NCI-H345 treated with DMSO at 0.1 percent for 48 hours (cell line): ENCODE measurements around the gene NCR1.
"Not testable (repeated sequence)": the region's sequence is repeated elsewhere in the genome, so short reads cannot be mapped to it uniquely, and the experiment has no call there.

Experiments
- DNase-seq: peaks from one replicate; lab custom pipeline; 2025; ENCODE audit not compliant: unreplicated experiment; lab: John Stamatoyannopoulos, UW

Gene NCR1

DNA sequence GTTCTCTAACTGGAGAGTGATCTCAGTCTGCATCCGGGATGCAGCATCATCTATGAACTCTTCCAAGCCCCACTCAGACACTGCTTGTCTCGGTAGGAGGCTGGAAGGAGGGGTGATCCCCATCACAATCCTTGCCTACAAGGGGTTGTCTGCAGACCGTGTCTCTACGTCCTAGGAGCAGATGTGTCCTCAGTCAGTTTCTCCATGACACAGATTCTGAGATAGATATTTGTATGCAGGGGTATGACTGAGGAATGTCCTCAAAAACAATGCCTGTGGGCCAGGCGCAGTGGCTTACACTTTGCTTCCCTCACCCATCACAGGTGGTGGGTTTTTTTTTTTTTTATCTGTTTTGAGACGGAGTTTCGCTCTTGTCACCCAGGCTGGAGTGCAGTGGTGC is 871 bp downstream of the NCR1 start:
- DNase-seq, result no peak

DNA sequence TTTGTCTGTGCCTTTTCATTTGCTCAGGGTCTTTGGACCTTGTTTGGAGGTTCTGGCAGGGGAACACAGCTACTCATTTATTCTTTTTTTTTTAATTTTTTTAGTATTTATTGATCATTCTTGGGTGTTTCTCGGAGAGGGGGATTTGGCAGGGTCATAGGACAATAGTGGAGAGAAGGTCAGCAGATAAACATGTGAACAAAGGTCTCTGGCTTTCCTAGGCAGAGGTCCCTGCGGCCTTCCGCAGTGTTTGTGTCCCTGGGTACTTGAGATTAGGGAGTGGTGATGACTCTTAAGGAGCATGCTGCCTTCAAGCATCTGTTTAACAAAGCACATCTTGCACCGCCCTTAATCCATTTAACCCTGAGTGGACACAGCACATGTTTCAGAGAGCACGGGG is 2.0 kb downstream of the NCR1 start:
- DNase-seq, result not testable (repeated sequence)

GRCh38 chr19:54916822-54917221 is 10.9 kb downstream of the NCR1 start:
- DNase-seq, result no peak

GRCh38 chr19:54918499-54918898 is 12.6 kb downstream of the NCR1 start:
- DNase-seq, result no peak

- not testable (repeated sequence) for DNase-seq
Measured at GRCh38 chr19:54919646-54920563, 14.0 kb downstream of the NCR1 start.

GRCh38 chr19:54921082-54921481 is 15.1 kb downstream of the NCR1 start:
- no peak for DNase-seq

- DNase-seq, result no peak
Measured at GRCh38 chr19:54923276-54923675, 17.3 kb downstream of the NCR1 start.

DNA sequence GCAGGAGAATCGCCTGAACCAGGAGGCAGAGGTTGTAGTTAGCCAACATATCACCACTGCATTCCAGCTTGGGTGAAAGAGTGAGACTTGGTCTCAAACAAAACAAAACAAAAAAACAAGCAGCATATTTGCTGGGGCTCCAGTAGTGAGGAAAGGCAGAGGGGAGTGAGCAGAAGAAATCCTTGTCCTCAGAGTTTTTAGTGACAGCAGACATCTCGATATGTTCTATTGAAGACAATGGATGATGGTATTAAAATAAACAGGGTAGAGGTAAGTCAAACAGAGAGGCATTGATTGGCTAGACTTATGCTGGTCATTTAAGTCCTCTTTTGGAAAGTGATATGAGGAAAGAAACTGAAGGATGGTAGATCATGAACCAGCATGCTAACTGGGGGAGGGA is 22.4 kb downstream of the NCR1 start:
- no peak for DNase-seq

GRCh38 chr19:54937926-54938325 is 32.0 kb downstream of the NCR1 start:
- no peak for DNase-seq

GRCh38 chr19:54938906-54939305 is 33.0 kb downstream of the NCR1 start:
- no peak for DNase-seq

- not testable (repeated sequence) for DNase-seq
Measured at GRCh38 chr19:54939538-54939937, 33.6 kb downstream of the NCR1 start.

DNA sequence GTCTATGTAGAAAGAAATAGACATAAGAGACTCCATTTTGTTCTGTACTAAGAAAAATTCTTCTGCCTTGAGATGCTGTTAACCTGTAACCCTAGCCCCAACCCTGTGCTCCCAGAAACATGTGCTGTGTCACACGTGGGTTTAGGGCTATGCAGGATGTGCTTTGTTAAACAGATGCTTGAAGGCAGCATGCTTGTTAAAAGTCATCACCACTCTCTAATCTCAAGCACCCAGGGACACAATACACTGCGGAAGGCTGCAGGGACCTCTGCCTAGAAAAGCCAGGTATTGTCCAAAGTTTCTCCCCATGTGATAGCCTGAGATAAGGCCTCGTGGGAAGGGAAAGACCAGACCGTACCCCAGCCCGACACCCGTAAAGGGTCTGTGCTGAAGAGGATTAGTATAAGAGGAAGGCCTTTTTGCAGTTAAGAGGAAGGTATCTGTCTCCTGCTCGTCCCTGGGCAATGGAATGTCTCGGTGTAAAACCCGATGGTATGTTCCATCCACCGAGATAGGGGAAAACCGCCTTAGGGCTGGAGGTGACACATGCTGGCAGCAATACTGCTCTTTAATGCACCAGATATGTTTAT is 37.9 kb downstream of the NCR1 start:
- DNase-seq, result not testable (repeated sequence)

GRCh38 chr19:54947381-54947780 is 41.4 kb downstream of the NCR1 start, which contains the start of gene NLRP7:
Gene NLRP7 (minus strand): TSS chr19:54947530.
- DNase-seq, result no peak

- DNase-seq, result no peak
Measured at GRCh38 chr19:54949412-54949811, 43.5 kb downstream of the NCR1 start.

DNA sequence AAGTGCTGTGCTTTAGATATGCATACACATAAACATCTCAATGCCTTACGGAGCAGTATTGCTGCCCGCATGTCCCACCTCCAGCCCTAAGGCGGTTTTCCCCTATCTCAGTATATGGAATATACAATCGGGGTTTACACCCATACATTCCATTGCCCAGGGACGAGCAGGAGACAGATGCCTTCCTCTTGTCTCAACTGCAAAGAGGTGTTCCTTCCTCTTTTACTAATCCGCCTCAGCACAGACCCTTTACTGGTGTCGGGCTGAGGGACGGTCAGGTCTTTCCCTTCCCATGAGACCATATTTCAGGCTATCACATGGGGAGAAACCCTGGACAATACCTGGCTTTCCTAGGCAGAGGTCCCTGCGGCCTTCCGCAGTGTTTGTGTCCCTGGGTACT is 44.6 kb downstream of the NCR1 start:
- not testable (repeated sequence) for DNase-seq

- no peak for DNase-seq
Measured at GRCh38 chr19:54952591-54953344, 46.8 kb downstream of the NCR1 start.

DNA sequence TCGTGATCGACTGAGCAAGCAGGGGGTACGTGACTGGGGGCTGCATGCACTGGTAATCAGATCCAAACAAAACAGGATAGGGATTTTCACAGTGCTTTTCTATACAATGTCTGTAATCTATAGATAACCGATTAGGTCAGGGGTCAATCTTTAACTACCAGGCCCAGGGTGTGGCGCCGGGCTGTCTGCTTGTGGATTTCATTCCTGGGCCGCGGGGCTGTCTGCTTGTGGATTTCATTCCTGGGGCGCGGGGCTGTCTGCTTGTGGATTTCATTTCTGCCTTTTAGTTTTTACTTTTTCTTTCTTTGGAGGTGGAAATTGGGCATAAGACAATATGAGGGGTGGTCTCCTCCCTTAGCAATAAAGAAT is 47.4 kb downstream of the NCR1 start:
- DNase-seq, result not testable (repeated sequence)

GRCh38 chr19:54955376-54955775 is 49.4 kb downstream of the NCR1 start:
- no peak for DNase-seq

GRCh38 chr19:54959840-54960239 is 53.9 kb downstream of the NCR1 start:
- no peak for DNase-seq
